Measurements from ENCODE around the gene SLIT1.

The SLIT1 gene

DNA sequence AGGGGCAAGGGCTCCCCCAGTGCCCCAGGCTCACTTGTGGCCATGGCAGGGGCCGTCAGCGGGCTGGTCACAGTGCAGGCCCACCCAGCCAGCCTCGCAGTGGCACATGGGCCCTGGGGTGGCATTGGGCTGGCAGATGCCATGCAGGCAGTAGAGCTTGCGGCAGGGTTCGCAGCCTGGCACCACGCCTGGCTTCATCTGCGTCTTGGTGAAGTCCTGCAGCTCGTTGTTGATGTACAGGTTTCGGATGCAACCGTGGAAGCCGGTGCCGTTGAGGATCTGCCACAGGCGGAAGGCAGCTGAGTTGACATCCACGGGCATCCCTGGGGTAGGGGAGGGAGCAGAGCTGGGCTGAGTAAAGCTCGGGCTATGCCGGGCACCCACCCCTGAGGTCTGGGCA is 183.1 kb downstream of the SLIT1 start:
- no peaks in the 10 kb centered on the region for H3K27me3 ChIP-seq (ENCODE audit: control insufficient read depth in 1 of 2, insufficient read depth in 2 of 2, low read length in 2 of 2)
- peaks cover 2% of the 10 kb centered on the region for H3K4me1 ChIP-seq (ENCODE audit: control insufficient read depth, insufficient read depth, low read length)
- no peak overlapping the region for H3K9ac ChIP-seq (ENCODE audit: low read length in 2 of 2)
- peaks cover 4 to 5% of the 10 kb centered on the region in 2 donors for H3K9me3 ChIP-seq (ENCODE audit: control insufficient read depth in 2 of 2, low read length in 2 of 2)
- H3K4me3 ChIP-seq (ENCODE audit: low read length in 2 of 2) = no peak overlapping the region
- no peaks in the 10 kb centered on the region for H3K36me3 ChIP-seq (ENCODE audit: control insufficient read depth in 2 of 2, insufficient read depth in 2 of 2, low read length in 2 of 2)
- no peak overlapping the region for H3K27ac ChIP-seq (ENCODE audit: low read length)

DNA sequence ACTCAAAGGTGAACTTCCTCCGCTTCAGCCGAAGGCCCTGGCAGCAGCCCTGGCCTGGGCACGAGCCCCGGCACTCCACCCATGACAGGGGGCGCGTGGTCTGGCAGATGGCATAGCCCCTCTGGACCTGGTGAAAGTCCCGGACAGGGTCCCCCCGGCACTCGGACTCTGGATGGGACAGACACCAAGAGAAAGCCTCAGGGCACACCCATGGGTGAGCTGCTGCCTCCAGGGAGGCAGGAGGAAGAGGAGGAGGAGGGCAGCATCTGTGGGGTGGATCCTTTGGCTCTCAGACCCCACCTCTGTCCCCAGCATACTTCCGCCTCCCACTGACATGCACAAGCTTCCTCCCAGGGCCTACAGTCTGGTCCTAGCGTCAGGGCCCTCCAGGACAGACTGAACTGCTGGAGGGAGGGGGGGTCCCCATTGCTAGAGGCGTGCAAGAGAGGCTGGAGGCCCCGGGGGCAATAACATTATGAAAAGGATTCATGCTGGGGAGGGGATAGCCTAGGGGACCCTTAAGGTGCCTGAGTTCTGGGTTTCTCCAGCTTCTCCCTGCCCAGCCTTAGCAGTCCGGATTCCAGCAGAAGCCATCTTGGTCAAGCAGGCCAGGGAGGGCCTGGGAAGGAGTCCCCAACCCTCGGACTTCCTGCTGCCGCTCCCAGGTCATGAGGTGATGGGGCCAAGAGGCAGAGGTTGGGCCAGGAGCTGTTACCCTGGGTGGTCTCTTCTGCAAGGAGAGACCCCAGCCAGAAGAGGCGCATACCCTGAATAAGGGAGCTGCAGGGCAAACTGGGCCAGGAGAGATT is 184.4 kb downstream of the SLIT1 start:
- no peak overlapping the region for H3K4me3 ChIP-seq (ENCODE audit: low read length in 2 of 2)
- no peaks in the 10 kb centered on the region for H3K36me3 ChIP-seq (ENCODE audit: control insufficient read depth in 2 of 2, insufficient read depth in 2 of 2, low read length in 2 of 2)
- peaks cover 0 to 1% of the 10 kb centered on the region in 2 donors for H3K9me3 ChIP-seq (ENCODE audit: control insufficient read depth in 2 of 2, low read length in 2 of 2)
- H3K27ac ChIP-seq (ENCODE audit: low read length) = no peak overlapping the region
- peaks cover 6% of the 10 kb centered on the region for H3K4me1 ChIP-seq (ENCODE audit: control insufficient read depth, insufficient read depth, low read length)
- no peaks in the 10 kb centered on the region for H3K27me3 ChIP-seq (ENCODE audit: control insufficient read depth in 1 of 2, insufficient read depth in 2 of 2, low read length in 2 of 2)
- H3K9ac ChIP-seq (ENCODE audit: low read length in 2 of 2) = no peak overlapping the region

DNA sequence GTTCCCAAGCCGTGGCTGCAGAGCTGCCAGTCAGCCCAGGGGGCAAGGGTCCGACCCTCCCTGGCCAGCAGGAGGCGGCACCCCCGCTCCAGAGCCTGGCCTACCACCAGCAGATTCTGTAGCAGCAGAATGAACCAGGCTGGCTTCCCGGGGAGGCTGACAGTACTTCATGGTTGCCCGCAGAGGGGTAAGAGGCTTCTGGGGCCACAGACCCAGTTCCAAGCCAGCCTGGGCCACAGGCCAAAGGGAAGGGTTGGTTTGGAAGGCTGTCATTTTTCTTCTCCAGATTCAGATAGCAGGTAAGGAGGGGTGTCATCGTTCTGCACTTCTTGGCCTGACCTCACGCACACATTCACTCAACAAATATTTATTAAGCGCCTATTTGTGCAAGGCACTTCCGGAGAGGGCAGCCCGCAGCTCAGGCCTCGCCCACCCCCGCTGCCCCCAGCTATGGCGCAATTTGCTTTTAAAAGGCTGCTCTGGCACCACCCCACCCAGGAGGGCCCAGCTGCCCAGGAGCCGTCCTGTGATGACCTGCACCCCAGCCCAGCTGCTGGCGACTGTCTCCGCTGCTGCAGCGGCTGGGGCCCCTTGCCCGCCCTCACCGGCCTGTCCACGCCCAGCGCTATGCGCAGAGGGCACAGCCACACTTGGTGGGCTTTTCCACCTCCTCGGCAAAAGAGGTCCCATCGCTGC is 185.1 kb downstream of the SLIT1 start:
- H3K4me3 ChIP-seq (ENCODE audit: low read length in 2 of 2) = no peak overlapping the region
- H3K27ac ChIP-seq (ENCODE audit: low read length) = no peak overlapping the region

DNA sequence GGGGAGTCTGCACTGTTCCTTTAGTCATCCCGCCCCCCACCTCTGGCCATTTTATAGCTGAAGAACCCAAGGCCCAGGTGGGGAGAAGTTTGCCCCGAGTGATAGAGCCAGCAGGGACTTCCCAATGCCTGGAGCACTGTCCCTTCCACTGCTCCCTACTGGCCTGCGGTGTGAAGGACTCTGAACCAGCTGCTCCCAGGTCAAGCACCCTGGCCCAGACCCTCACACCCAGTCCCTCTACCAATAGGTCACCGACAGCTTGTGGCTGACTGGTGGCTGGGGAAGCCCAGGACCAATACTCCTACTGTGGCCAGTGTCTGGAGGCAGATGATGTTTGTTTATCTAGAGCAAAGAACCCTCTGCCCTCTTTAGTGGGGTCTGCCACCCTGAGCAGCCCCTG is 185.8 kb downstream of the SLIT1 start:
- H3K9me3 ChIP-seq (ENCODE audit: control insufficient read depth in 2 of 2, low read length in 2 of 2) = no peaks in the 10 kb centered on the region
- H3K9ac ChIP-seq (ENCODE audit: low read length in 2 of 2) = no peak overlapping the region
- H3K4me3 ChIP-seq (ENCODE audit: low read length in 2 of 2) = no peak overlapping the region
- peaks cover 14% of the 10 kb centered on the region for H3K4me1 ChIP-seq (ENCODE audit: control insufficient read depth, insufficient read depth, low read length)
- H3K36me3 ChIP-seq (ENCODE audit: control insufficient read depth in 2 of 2, insufficient read depth in 2 of 2, low read length in 2 of 2) = no peaks in the 10 kb centered on the region
- no peaks in the 10 kb centered on the region for H3K27me3 ChIP-seq (ENCODE audit: control insufficient read depth in 1 of 2, insufficient read depth in 2 of 2, low read length in 2 of 2)
- no peak overlapping the region for H3K27ac ChIP-seq (ENCODE audit: low read length)

More for the DNA sequence above, 185.1 kb downstream of the SLIT1 start:
- H3K4me1 ChIP-seq (ENCODE audit: control insufficient read depth, insufficient read depth, low read length) = peaks cover 13% of the 10 kb centered on the region
- no peaks in the 10 kb centered on the region for H3K36me3 ChIP-seq (ENCODE audit: control insufficient read depth in 2 of 2, insufficient read depth in 2 of 2, low read length in 2 of 2)
- no peaks in the 10 kb centered on the region for H3K27me3 ChIP-seq (ENCODE audit: control insufficient read depth in 1 of 2, insufficient read depth in 2 of 2, low read length in 2 of 2)
- no peaks in the 10 kb centered on the region for H3K9me3 ChIP-seq (ENCODE audit: control insufficient read depth in 2 of 2, low read length in 2 of 2)
- H3K9ac ChIP-seq (ENCODE audit: low read length in 2 of 2) = no peak overlapping the region

DNA sequence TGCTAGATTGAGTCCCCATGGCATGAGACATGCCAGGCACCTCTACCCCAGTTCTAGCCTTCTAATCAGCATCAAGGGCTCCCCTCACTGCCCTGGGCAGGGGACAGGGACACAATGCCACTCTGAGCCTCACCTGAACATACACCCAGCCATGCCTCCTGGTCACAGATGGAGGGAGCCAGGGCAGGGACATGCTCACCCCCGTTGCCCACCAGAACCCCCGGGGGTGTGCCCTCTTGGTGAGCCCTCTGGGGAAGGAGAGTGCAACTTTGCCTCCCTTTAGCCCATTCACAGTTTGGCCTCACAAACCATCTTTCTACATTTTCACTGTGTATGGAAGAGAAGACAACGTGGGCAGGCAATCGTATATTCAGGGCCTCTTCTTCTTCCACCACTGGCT is 186.4 kb downstream of the SLIT1 start:
- H3K4me1 ChIP-seq (ENCODE audit: control insufficient read depth, insufficient read depth, low read length) = peaks cover 14% of the 10 kb centered on the region
- H3K9me3 ChIP-seq (ENCODE audit: control insufficient read depth in 2 of 2, low read length in 2 of 2) = no peaks in the 10 kb centered on the region
- no peaks in the 10 kb centered on the region for H3K27me3 ChIP-seq (ENCODE audit: control insufficient read depth in 1 of 2, insufficient read depth in 2 of 2, low read length in 2 of 2)
- no peak overlapping the region for H3K4me3 ChIP-seq (ENCODE audit: low read length in 2 of 2)
- H3K36me3 ChIP-seq (ENCODE audit: control insufficient read depth in 2 of 2, insufficient read depth in 2 of 2, low read length in 2 of 2) = no peaks in the 10 kb centered on the region
- H3K9ac ChIP-seq (ENCODE audit: low read length in 2 of 2) = no peak overlapping the region
- H3K27ac ChIP-seq (ENCODE audit: low read length) = no peak overlapping the region

DNA sequence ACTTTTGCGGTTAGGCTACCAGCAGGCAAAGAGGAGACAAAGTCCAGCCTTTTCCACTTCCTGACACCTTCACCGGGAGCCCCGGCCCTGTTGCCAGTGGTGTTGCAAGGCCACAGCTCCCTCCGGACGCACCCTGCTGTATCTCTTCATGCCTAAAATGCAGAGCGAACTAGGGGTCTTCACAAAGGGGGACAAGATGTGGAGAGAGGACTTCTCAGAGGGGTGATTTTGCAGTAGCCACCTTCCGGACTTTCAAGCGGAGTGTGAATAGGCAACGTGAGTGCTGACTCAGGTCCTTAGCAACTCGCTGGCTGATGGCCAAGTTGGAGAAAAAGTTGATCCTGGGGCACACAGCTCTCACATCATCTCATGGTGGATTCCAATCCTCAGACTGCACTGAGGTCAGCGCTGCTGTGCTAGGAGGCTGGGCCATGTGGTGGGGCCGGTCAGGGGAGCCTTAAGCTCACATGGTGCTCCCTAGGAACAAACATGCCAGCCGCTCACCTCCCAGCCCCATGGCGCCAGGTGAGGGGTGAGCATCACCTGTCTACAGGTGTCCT is 187.3 kb downstream of the SLIT1 start:
- Histone ChIP-seq H3K27me3 (ENCODE audit: control insufficient read depth in 1 of 2, insufficient read depth in 2 of 2, low read length in 2 of 2) (no peaks in the 10 kb centered on the region), H3K4me1 (ENCODE audit: control insufficient read depth, insufficient read depth, low read length) (peaks cover 14% of the 10 kb centered on the region), H3K36me3 (ENCODE audit: control insufficient read depth in 2 of 2, insufficient read depth in 2 of 2, low read length in 2 of 2) (no peaks in the 10 kb centered on the region), H3K27ac (ENCODE audit: low read length) (no peak overlapping the region), H3K4me3 (ENCODE audit: low read length in 2 of 2) (no peak overlapping the region), H3K9me3 (ENCODE audit: control insufficient read depth in 2 of 2, low read length in 2 of 2) (no peaks in the 10 kb centered on the region), H3K9ac (ENCODE audit: low read length in 2 of 2) (no peak overlapping the region)

DNA sequence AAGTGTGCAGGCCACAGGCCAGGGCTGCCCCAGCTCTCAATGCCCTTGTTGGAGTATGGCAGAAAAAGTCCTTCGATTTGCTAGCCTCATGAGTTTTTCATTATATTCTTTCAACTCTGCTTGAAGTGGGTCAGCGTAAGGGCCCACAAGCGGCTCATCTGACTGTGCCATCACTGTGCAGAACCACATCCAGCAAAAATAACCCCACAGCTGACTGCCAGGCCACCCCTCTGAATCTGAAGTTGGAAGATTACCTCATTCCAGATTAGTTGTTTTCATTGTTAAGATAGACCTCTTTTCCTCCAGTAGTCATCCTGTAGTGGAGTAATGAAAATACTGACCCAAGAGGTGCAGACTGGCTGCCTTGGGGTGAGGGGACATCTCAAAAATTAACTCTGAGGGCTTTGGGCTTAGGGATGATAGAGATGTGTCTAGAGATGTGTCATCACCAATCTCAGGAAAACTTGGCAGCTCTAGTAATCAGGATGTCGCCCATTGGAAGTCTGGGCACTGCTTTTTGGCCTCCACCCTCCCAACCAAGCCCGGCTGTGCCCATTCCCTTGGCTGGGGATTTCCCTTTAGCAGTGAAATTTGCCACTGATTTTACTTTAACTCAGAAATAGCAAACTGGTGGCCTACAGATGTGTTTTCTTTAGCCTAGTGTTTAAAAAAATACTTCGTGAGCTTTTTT is 189.3 kb downstream of the SLIT1 start:
- H3K27ac ChIP-seq (ENCODE audit: low read length) = no peak overlapping the region

DNA sequence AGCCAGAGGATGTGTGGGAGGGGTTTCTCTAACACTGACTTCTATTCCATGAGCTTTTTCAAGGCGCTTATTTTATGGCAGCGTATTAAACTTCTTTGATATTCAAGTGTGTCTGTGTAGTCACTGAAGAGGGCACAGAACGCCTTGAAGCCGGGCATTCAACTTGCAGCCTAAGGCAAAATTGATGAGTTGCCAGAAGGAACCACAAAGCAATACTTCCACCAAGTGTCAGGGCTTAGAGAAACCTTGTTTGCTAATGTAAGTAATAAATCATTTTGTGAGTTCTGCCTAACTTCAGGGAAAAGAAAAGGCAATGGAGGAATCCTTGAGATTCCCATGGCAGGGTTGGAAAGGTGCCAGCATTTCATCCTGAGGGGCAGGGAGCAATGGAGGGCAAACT is 189.9 kb downstream of the SLIT1 start:
- H3K4me3 ChIP-seq (ENCODE audit: low read length in 2 of 2) = no peak overlapping the region
- H3K27me3 ChIP-seq (ENCODE audit: control insufficient read depth in 1 of 2, insufficient read depth in 2 of 2, low read length in 2 of 2) = no peaks in the 10 kb centered on the region
- H3K9ac ChIP-seq (ENCODE audit: low read length in 2 of 2) = no peak overlapping the region
- no peaks in the 10 kb centered on the region for H3K9me3 ChIP-seq (ENCODE audit: control insufficient read depth in 2 of 2, low read length in 2 of 2)
- no peaks in the 10 kb centered on the region for H3K36me3 ChIP-seq (ENCODE audit: control insufficient read depth in 2 of 2, insufficient read depth in 2 of 2, low read length in 2 of 2)
- H3K27ac ChIP-seq (ENCODE audit: low read length) = no peak overlapping the region
- H3K4me1 ChIP-seq (ENCODE audit: control insufficient read depth, insufficient read depth, low read length) = peaks cover 15% of the 10 kb centered on the region

More for the DNA sequence above, 189.3 kb downstream of the SLIT1 start:
- Histone ChIP-seq H3K36me3 (ENCODE audit: control insufficient read depth in 2 of 2, insufficient read depth in 2 of 2, low read length in 2 of 2) (no peaks in the 10 kb centered on the region), H3K4me3 (ENCODE audit: low read length in 2 of 2) (no peak overlapping the region), H3K9ac (ENCODE audit: low read length in 2 of 2) (no peak overlapping the region), H3K9me3 (ENCODE audit: control insufficient read depth in 2 of 2, low read length in 2 of 2) (no peaks in the 10 kb centered on the region), H3K4me1 (ENCODE audit: control insufficient read depth, insufficient read depth, low read length) (peaks cover 14% of the 10 kb centered on the region), H3K27me3 (ENCODE audit: control insufficient read depth in 1 of 2, insufficient read depth in 2 of 2, low read length in 2 of 2) (no peaks in the 10 kb centered on the region)

DNA sequence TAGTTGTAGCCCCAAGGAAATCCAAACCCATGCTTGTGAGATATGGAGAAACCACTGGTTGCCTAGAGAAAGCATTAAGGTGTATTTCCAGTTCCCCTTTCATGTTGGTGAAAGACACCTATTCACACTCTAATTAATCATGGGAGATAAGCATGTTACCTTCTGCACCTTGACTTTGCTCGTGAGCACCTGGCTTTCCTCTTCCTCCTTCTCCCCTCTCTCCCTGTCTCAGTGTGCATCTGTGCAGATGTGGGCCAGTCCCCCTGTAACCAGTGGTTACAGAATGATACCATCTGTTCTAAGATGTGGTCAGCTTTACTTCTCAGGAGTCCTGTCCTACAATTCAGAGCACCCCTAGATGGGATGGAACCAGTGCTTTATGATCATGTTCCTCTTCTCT is 193.0 kb downstream of the SLIT1 start:
- no peaks in the 10 kb centered on the region for H3K27me3 ChIP-seq (ENCODE audit: control insufficient read depth in 1 of 2, insufficient read depth in 2 of 2, low read length in 2 of 2)
- H3K9me3 ChIP-seq (ENCODE audit: control insufficient read depth in 2 of 2, low read length in 2 of 2) = no peaks in the 10 kb centered on the region
- no peak overlapping the region for H3K27ac ChIP-seq (ENCODE audit: low read length)
- peaks cover 29% of the 10 kb centered on the region for H3K4me1 ChIP-seq (ENCODE audit: control insufficient read depth, insufficient read depth, low read length)
- H3K36me3 ChIP-seq (ENCODE audit: control insufficient read depth in 2 of 2, insufficient read depth in 2 of 2, low read length in 2 of 2) = no peaks in the 10 kb centered on the region
- H3K9ac ChIP-seq (ENCODE audit: low read length in 2 of 2) = no peak overlapping the region
- H3K4me3 ChIP-seq (ENCODE audit: low read length in 2 of 2) = no peak overlapping the region

DNA sequence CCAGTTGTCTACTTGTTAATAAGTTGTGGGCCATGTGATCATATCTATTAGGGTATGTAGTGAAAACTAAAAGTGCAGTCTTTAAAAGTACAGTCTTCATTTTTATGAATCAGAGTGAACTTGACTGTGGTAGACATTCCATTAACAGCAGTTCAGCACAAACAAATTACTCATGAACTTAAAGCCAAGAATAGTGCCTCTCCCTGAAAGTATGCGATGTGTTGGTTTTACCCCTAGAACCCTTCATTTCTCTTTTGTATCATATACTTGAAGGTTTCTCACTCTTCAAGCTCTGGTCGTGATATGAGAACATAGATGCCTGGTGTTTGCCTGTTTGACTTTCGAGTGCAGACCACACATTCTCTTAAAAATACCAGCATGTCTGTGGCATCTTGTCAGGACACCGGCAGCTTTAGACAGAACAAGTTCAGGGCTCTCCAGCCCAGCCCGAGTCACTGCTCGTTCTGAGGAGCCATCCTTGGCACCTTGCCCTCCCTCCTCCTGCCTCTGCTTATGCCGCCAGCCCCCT is 194.4 kb downstream of the SLIT1 start:
- Histone ChIP-seq H3K4me3 (ENCODE audit: low read length in 2 of 2) (no peak overlapping the region), H3K4me1 (ENCODE audit: control insufficient read depth, insufficient read depth, low read length) (peaks cover 25% of the 10 kb centered on the region), H3K27me3 (ENCODE audit: control insufficient read depth in 1 of 2, insufficient read depth in 2 of 2, low read length in 2 of 2) (no peaks in the 10 kb centered on the region), H3K9ac (ENCODE audit: low read length in 2 of 2) (no peak overlapping the region), H3K27ac (ENCODE audit: low read length) (no peak overlapping the region), H3K36me3 (ENCODE audit: control insufficient read depth in 2 of 2, insufficient read depth in 2 of 2, low read length in 2 of 2) (no peaks in the 10 kb centered on the region), H3K9me3 (ENCODE audit: control insufficient read depth in 2 of 2, low read length in 2 of 2) (no peaks in the 10 kb centered on the region)

Data from stomach smooth muscle (tissue), 2 donors.